ENCODE results near the gene RPLP1. TPM values are rescaled to one million over a fixed set of nuclear protein-coding genes. Genes with fewer than 3 reads are reported as not detected.

RPLP1 gene
- total RNA-seq, 4 donors from 2014 or later = 1,024 to 2,624 (median 1,151) TPM

GRCh38 chr15:69467636-69468035 lies 15.0 kb downstream of the RPLP1 start:
- intact Hi-C loops (cut with DNase I; ENCODE audit: low total_unique reads) = no loop called here
- no peak overlapping the region for H3K4me3 ChIP-seq (ENCODE audit: low read depth, poor library complexity, severe bottlenecking)
- 79 to 81% methylated on average over 11 of the region's 11 CpGs for WGBS, 2 donors
- peak in 1 of 2 donors; percentile 80 for DNase-seq (ENCODE audit: low spot score in 2 of 2)
- TF ChIP-seq CTCF (IDR thresholded peaks at IDR 0.05) = no peak
- no peak for TF ChIP-seq POLR2A (IDR thresholded peaks at IDR 0.05)

GRCh38 chr15:69468241-69469121 lies 15.9 kb downstream of the RPLP1 start:
- intact Hi-C loops (cut with DNase I; ENCODE audit: low total_unique reads) = no loop called here
- WGBS, 2 donors = 53 to 70% methylated on average over 19 of the region's 19 CpGs
- no peak for TF ChIP-seq CTCF (IDR thresholded peaks at IDR 0.05)
- no peak for TF ChIP-seq POLR2A (IDR thresholded peaks at IDR 0.05)
- H3K4me3 ChIP-seq (ENCODE audit: low read depth, poor library complexity, severe bottlenecking) = no peak overlapping the region
- peak in 1 of 2 donors; percentile 85 for DNase-seq (ENCODE audit: low spot score in 2 of 2)

GRCh38 chr15:69469467-69470201 lies 17.0 kb downstream of the RPLP1 start:
- TF ChIP-seq POLR2A (IDR thresholded peaks at IDR 0.05) = no peak
- TF ChIP-seq CTCF (IDR thresholded peaks at IDR 0.05) = no peak
- intact Hi-C loops (cut with DNase I; ENCODE audit: low total_unique reads) = no loop called here

GRCh38 chr15:69472046-69472445 lies 19.4 kb downstream of the RPLP1 start:
- peak in 1 of 2 donors; percentile 56 for DNase-seq (ENCODE audit: low spot score in 2 of 2)
- intact Hi-C loops (cut with DNase I; ENCODE audit: low total_unique reads) = no loop called here
- no peak overlapping the region for H3K4me3 ChIP-seq (ENCODE audit: low read depth, poor library complexity, severe bottlenecking)
- TF ChIP-seq CTCF (IDR thresholded peaks at IDR 0.05) (no peak), POLR2A (IDR thresholded peaks at IDR 0.05) (no peak)
- 89 to 90% methylated on average over 5 of the region's 5 CpGs for WGBS, 2 donors

More at GRCh38 chr15:69469467-69470201, 17.0 kb downstream of the RPLP1 start:
- DNase-seq (ENCODE audit: low spot score in 2 of 2) = peak in 1 of 2 donors; percentile 78
- H3K4me3 ChIP-seq (ENCODE audit: low read depth, poor library complexity, severe bottlenecking) = no peak overlapping the region
- 94 to 95% methylated on average over 8 of the region's 8 CpGs for WGBS, 2 donors

- DNase-seq (ENCODE audit: low spot score in 2 of 2) = peak in 1 of 2 donors; percentile 29
- TF ChIP-seq CTCF (IDR thresholded peaks at IDR 0.05) (no peak), POLR2A (IDR thresholded peaks at IDR 0.05) (no peak)
- no peak overlapping the region for H3K4me3 ChIP-seq (ENCODE audit: low read depth, poor library complexity, severe bottlenecking)
- WGBS, 2 donors = 83 to 87% methylated on average over 6 of the region's 6 CpGs
- intact Hi-C loops (cut with DNase I; ENCODE audit: low total_unique reads) = no loop called here
Measured at GRCh38 chr15:69472562-69472961, 19.9 kb downstream of the RPLP1 start.

All from lower leg skin (tissue), 4 donors.